ENCODE data around the gene SRM. TPM values are rescaled to one million over a fixed set of nuclear protein-coding genes. Genes with fewer than 3 reads are reported as not detected.
"Not testable (repeated sequence)": the region's sequence is repeated elsewhere in the genome, so short reads cannot be mapped to it uniquely, and the experiment has no call there.

Gene SRM
- total and polyA plus RNA-seq, 5 donors from 2014 or later = 29.6 to 89.6 (median 75.0) TPM

DNA sequence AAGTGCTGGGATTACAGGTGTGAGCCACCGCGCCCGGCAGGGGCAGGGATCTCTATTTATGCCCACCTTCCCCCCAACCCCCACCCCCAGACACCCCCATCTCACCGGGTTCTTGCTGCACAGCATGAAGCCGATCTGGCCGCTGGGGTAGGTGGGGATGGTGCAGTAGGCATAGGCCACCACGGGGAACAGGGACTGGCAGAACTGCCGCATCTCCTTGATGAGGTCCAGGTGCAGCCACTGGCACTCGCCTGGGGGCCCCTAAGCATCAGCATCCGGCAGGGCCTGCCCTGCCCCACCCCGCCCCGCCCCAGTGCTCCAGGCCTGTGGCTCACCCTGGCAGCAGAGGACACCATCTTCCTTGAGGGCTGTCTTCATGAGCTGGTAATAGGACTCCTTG lies 4.1 kb downstream of the SRM start:
- Histone ChIP-seq H3K9me3 (ENCODE audit: control insufficient read depth in 2 of 2, low read length in 2 of 2) (no peaks in the 10 kb centered on the region), H3K4me3 (ENCODE audit: low read depth, low read length) (no peak overlapping the region), H3K36me3 (ENCODE audit: control insufficient read depth, insufficient read depth, low read length) (peaks cover 13% of the 10 kb centered on the region), H3K27ac (ENCODE audit: insufficient read depth, low read length, poor library complexity, severe bottlenecking) (no peak overlapping the region), H3K4me1 (ENCODE audit: control insufficient read depth, insufficient read depth, low read length, poor library complexity, severe bottlenecking) (peaks cover 16% of the 10 kb centered on the region), H3K27me3 (ENCODE audit: control insufficient read depth, insufficient read depth, low read length) (no peaks in the 10 kb centered on the region)
- DNase-seq (no peak), ATAC-seq (ENCODE audit: low read depth in 2 of 2) (no peak)
- Mint-ChIP-seq H3K4me1 (peaks cover under 1 to 24% (median 10%) of the 10 kb centered on the region in 4 donors), H3K36me3 (no peaks in the 10 kb centered on the region), H3K9me3 (no peaks in the 10 kb centered on the region), H3K27ac (no peak overlapping the region), H3K4me3 (peak overlapping the region in 1 of 4 donors; percentile 70), H3K27me3 (peaks cover 8% of the 10 kb centered on the region)

DNA sequence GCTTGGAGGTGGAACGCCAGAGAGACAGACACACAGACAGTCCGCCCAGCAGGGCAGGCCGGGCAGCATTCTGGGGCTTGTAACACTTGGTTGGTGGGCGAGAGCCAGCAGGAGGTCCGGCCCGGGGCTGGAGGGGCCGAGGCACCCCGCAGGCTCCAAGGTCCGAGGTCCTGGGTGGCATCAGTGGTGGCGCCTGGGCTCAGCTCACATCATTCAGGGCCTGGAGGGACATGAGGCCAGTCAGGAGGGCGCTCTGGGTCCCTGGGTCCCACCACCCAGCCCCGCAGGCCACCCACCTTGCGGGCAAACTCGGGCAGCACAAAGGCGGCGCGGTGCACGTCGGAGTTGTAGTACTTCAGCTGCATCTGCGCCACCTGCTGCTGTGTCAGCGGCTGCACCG lies 5.2 kb downstream of the SRM start:
- ATAC-seq (ENCODE audit: low read depth in 2 of 2) = no peak
- peaks cover 13% of the 10 kb centered on the region for H3K36me3 ChIP-seq (ENCODE audit: control insufficient read depth, insufficient read depth, low read length)
- H3K9me3 Mint-ChIP-seq = no peaks in the 10 kb centered on the region
- H3K27me3 Mint-ChIP-seq = peaks cover 8% of the 10 kb centered on the region
- H3K27ac Mint-ChIP-seq = peak overlapping the region in 1 of 3 donors; percentile 18
- DNase-seq = no peak
- H3K27ac ChIP-seq (ENCODE audit: insufficient read depth, low read length, poor library complexity, severe bottlenecking) = no peak overlapping the region
- H3K4me3 Mint-ChIP-seq = peak overlapping the region in 2 of 4 donors; percentile 17 to 41
- H3K27me3 ChIP-seq (ENCODE audit: control insufficient read depth, insufficient read depth, low read length) = no peaks in the 10 kb centered on the region
- H3K4me1 Mint-ChIP-seq = peaks cover 0 to 19% (median 8%) of the 10 kb centered on the region in 4 donors
- H3K4me3 ChIP-seq (ENCODE audit: low read depth, low read length) = no peak overlapping the region
- H3K9me3 ChIP-seq (ENCODE audit: control insufficient read depth in 2 of 2, low read length in 2 of 2) = no peaks in the 10 kb centered on the region
- H3K4me1 ChIP-seq (ENCODE audit: control insufficient read depth, insufficient read depth, low read length, poor library complexity, severe bottlenecking) = peaks cover 11% of the 10 kb centered on the region
- H3K36me3 Mint-ChIP-seq = no peaks in the 10 kb centered on the region

DNA sequence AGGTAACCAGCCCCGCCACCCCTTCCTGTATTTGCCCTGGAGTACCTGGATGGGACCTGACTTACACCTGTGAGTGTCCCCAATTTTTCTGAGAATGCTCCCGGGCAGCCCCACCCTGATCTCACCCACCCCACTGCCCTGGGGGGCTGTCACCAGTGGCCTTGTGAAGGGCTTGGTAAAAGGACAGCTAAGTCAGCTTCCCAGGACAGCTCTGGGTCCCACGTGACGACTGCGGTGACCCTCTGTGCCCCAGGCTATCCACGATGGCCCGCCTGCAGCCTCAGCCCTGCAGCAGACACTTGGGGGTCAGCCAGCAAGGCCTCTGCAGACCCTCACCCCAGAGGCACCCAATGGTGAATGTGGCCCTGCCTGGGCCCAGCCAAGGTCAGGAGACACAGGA lies 5.6 kb downstream of the SRM start:
- peaks cover 8% of the 10 kb centered on the region for H3K27me3 Mint-ChIP-seq
- peaks cover 8% of the 10 kb centered on the region for H3K4me1 ChIP-seq (ENCODE audit: control insufficient read depth, insufficient read depth, low read length, poor library complexity, severe bottlenecking)
- no peaks in the 10 kb centered on the region for H3K9me3 ChIP-seq (ENCODE audit: control insufficient read depth in 2 of 2, low read length in 2 of 2)
- H3K9me3 Mint-ChIP-seq = no peaks in the 10 kb centered on the region
- H3K36me3 Mint-ChIP-seq = no peaks in the 10 kb centered on the region
- peaks cover 13% of the 10 kb centered on the region for H3K36me3 ChIP-seq (ENCODE audit: control insufficient read depth, insufficient read depth, low read length)
- H3K27ac Mint-ChIP-seq = peak overlapping the region in 1 of 3 donors; percentile 18
- no peak overlapping the region for H3K4me3 ChIP-seq (ENCODE audit: low read depth, low read length)
- no peaks in the 10 kb centered on the region for H3K27me3 ChIP-seq (ENCODE audit: control insufficient read depth, insufficient read depth, low read length)
- peaks cover 0 to 19% (median 8%) of the 10 kb centered on the region in 4 donors for H3K4me1 Mint-ChIP-seq
- no peak for ATAC-seq (ENCODE audit: low read depth in 2 of 2)
- peak overlapping the region in 2 of 4 donors; percentile 17 to 41 for H3K4me3 Mint-ChIP-seq
- no peak overlapping the region for H3K27ac ChIP-seq (ENCODE audit: insufficient read depth, low read length, poor library complexity, severe bottlenecking)
- DNase-seq = no peak

DNA sequence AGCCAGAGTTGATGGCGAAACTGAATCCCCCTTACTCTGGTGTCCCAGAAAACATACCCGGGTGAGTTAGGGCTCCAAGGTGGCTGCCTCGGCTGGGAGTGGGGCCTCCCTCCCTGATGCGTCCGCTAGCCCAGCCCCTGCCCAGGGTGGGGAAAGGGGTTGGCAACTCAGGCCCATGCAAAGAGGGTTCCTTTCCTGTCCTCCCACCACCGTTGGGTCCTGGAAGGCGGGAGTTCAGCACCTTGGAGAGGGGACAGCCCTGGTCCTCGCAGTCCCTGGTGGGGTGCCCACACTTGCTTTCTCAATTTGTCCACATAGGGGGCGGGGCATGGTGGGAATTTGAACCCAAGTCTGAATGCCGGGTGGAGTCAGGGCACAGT lies 6.1 kb downstream of the SRM start:
- no peak overlapping the region for H3K27ac Mint-ChIP-seq
- no peak for ATAC-seq (ENCODE audit: low read depth in 2 of 2)
- peaks cover 0 to 14% (median 6%) of the 10 kb centered on the region in 4 donors for H3K4me1 Mint-ChIP-seq
- H3K36me3 Mint-ChIP-seq = no peaks in the 10 kb centered on the region
- no peak for DNase-seq
- no peaks in the 10 kb centered on the region for H3K27me3 ChIP-seq (ENCODE audit: control insufficient read depth, insufficient read depth, low read length)
- no peak overlapping the region for H3K4me3 ChIP-seq (ENCODE audit: low read depth, low read length)
- no peak overlapping the region for H3K27ac ChIP-seq (ENCODE audit: insufficient read depth, low read length, poor library complexity, severe bottlenecking)
- H3K9me3 ChIP-seq (ENCODE audit: control insufficient read depth in 2 of 2, low read length in 2 of 2) = no peaks in the 10 kb centered on the region
- H3K4me3 Mint-ChIP-seq = no peak overlapping the region
- H3K9me3 Mint-ChIP-seq = no peaks in the 10 kb centered on the region
- peaks cover 3% of the 10 kb centered on the region for H3K4me1 ChIP-seq (ENCODE audit: control insufficient read depth, insufficient read depth, low read length, poor library complexity, severe bottlenecking)
- H3K27me3 Mint-ChIP-seq = peaks cover 8% of the 10 kb centered on the region
- peaks cover 13% of the 10 kb centered on the region for H3K36me3 ChIP-seq (ENCODE audit: control insufficient read depth, insufficient read depth, low read length)

DNA sequence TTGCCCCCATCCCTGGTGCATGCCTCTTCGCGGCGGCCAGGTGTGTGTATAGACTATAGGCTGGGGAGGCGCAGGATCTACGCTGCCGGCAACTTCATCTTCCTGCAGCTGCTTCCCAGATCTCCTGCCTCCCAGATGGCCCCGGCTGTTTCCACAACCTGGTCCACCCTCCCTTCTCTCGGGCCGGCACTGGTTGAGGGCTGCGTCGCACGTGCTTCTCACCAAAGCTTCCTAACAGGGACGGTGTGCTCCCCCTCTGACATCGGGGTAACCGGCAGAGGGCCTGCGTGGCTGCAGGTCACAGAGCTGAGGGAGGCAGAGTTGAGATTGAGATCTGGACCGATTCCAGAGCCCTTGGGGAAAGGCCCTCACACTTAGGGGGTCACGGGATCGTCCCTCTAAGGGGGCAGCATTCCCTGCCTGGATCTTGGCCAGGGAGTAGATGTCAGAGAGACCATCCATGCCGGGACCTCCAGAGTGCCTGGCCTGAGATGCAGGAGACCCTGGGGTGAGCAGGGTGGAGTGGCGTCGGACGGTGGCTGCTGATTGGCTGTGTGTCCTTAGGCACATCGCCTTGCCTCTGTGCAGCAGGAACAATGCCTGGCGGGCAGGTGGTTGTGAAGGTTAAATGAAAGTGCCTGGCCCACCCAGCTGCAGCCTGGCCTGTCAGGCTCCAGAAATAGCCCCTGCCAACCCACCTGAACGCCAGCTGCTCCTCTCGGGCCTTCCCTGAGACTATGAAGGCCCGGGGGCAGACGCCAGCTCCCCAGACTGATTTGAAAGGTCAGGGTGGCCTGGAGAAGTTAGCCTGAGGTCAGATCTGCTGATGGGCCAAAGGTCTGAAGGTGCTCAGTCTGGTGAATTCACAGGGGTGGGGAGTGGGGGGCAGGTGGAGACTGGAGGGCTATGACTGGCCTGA lies 6.7 kb downstream of the SRM start:
- H3K27me3 Mint-ChIP-seq = peaks cover 8% of the 10 kb centered on the region
- no peak overlapping the region for H3K27ac Mint-ChIP-seq
- no peaks in the 10 kb centered on the region for H3K9me3 Mint-ChIP-seq
- Histone ChIP-seq H3K27me3 (ENCODE audit: control insufficient read depth, insufficient read depth, low read length) (no peaks in the 10 kb centered on the region), H3K36me3 (ENCODE audit: control insufficient read depth, insufficient read depth, low read length) (peaks cover 12% of the 10 kb centered on the region), H3K4me1 (ENCODE audit: control insufficient read depth, insufficient read depth, low read length, poor library complexity, severe bottlenecking) (no peaks in the 10 kb centered on the region), H3K4me3 (ENCODE audit: low read depth, low read length) (no peak overlapping the region), H3K27ac (ENCODE audit: insufficient read depth, low read length, poor library complexity, severe bottlenecking) (no peak overlapping the region), H3K9me3 (ENCODE audit: control insufficient read depth in 2 of 2, low read length in 2 of 2) (no peaks in the 10 kb centered on the region)
- peaks cover 0 to 12% (median 4%) of the 10 kb centered on the region in 4 donors for H3K4me1 Mint-ChIP-seq
- ATAC-seq (ENCODE audit: low read depth in 2 of 2) (peak in 1 of 2 donors; percentile 12), DNase-seq (no peak)
- peak overlapping the region in 1 of 4 donors; percentile 38 for H3K4me3 Mint-ChIP-seq
- H3K36me3 Mint-ChIP-seq = no peaks in the 10 kb centered on the region

DNA sequence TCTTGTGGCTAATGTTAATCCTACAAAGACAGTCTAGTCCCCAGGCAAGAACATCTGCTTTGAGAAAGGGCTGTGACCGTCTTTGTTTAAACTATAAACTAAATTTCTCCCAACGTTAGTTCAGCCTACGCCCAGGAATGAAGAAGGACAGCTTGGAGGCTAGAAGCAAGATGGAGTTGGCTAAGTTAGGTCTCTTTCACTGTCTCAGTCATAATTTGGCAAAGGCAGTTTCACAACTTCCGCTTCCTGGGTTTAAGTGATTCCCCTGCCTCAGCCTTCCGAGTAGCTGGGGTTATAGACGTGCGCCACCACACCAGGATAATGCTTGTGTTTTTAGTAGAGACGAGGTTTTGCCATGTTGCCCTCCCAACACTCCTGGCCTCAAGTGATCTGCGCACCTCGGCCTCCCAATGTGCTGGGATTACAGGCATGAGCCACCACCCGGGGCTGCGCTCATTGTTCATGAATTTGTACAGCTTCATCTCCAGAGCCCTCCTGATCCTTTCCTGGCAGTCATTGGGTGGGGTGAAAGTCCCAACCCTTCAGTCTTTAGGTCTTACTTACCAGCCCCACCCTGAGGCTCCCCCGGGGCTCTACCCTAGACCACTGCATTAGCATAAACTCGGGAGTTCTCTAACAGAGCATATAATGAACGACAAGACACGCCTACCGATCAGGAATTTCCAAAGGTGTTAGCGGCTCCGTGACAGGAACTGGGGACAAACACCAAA lies 7.9 kb downstream of the SRM start:
- peaks cover 10% of the 10 kb centered on the region for H3K36me3 ChIP-seq (ENCODE audit: control insufficient read depth, insufficient read depth, low read length)
- no peaks in the 10 kb centered on the region for H3K27me3 ChIP-seq (ENCODE audit: control insufficient read depth, insufficient read depth, low read length)
- no peaks in the 10 kb centered on the region for H3K9me3 Mint-ChIP-seq
- H3K27ac ChIP-seq (ENCODE audit: insufficient read depth, low read length, poor library complexity, severe bottlenecking) = no peak overlapping the region
- ATAC-seq (ENCODE audit: low read depth in 2 of 2) (no peak), DNase-seq (no peak)
- no peaks in the 10 kb centered on the region for H3K36me3 Mint-ChIP-seq
- H3K4me1 ChIP-seq (ENCODE audit: control insufficient read depth, insufficient read depth, low read length, poor library complexity, severe bottlenecking) = no peaks in the 10 kb centered on the region
- H3K27ac Mint-ChIP-seq = no peak overlapping the region
- H3K27me3 Mint-ChIP-seq = peaks cover 8% of the 10 kb centered on the region
- H3K4me1 Mint-ChIP-seq = peaks cover 0 to 12% (median 3%) of the 10 kb centered on the region in 4 donors
- peak overlapping the region in 2 of 4 donors; percentile 15 to 29 for H3K4me3 Mint-ChIP-seq
- no peak overlapping the region for H3K4me3 ChIP-seq (ENCODE audit: low read depth, low read length)
- no peaks in the 10 kb centered on the region for H3K9me3 ChIP-seq (ENCODE audit: control insufficient read depth in 2 of 2, low read length in 2 of 2)

DNA sequence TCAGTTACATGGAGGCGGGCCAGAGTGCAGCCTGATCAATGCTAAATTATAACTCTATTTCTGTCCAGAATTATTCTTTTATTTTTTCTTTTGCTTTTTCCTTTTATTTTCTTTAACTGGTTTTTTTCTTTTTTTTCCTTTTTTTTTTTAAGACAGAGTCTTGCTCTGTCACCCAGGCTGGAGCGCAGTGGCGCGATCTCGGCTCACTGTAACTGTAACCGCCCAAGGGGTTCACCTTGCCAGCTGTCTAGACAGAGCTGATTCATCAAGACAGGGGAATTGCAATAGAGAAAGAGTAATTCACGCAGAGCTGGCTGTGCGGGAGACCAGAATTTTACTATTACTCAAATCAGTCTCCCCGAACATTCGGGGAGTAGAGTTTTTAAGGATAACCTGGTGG lies 8.7 kb downstream of the SRM start:
- not testable (repeated sequence) for H3K27ac Mint-ChIP-seq; H3K4me3 ChIP-seq (ENCODE audit: low read depth, low read length)

More for the DNA sequence above, 8.7 kb downstream of the SRM start:
- not testable (repeated sequence) for H3K27me3 ChIP-seq (ENCODE audit: control insufficient read depth, insufficient read depth, low read length); ATAC-seq (ENCODE audit: low read depth in 2 of 2); H3K9me3 ChIP-seq (ENCODE audit: control insufficient read depth in 2 of 2, low read length in 2 of 2); H3K27me3 Mint-ChIP-seq; H3K9me3 Mint-ChIP-seq; H3K36me3 Mint-ChIP-seq; H3K4me3 Mint-ChIP-seq; H3K4me1 ChIP-seq (ENCODE audit: control insufficient read depth, insufficient read depth, low read length, poor library complexity, severe bottlenecking); H3K27ac ChIP-seq (ENCODE audit: insufficient read depth, low read length, poor library complexity, severe bottlenecking); H3K36me3 ChIP-seq (ENCODE audit: control insufficient read depth, insufficient read depth, low read length); DNase-seq
- H3K4me1 Mint-ChIP-seq = peaks cover 0 to 12% (median 3%) of the 10 kb centered on the region in 4 donors
